Myocyte (in vitro differentiated cells): Measurements from ENCODE around the gene MC1R. TPM values are rescaled to one million over a fixed set of nuclear protein-coding genes. Genes with fewer than 3 reads are reported as not detected.
"Not testable (repeated sequence)": the region's sequence is repeated elsewhere in the genome, so short reads cannot be mapped to it uniquely, and the experiment has no call there.

ENCODE experiments used
- DNase-seq: peaks from one replicate; pipeline ENCODE4 v3.0.0-alpha.2; 2012; ENCODE audit warnings: low read depth
- total RNA-seq: library from RNA; depleted of rRNA; stranded (reverse); fragments of >200 nt; gene quantifications from 2 replicates; pipeline ENCODE4 v1.2.3, GENCODE V29; 2014

Gene MC1R
- total RNA-seq, 1 donor from 2014 or later = 4.4 TPM

GRCh38 chr16:89958068-89958467, 39.4 kb downstream of the MC1R start:
- peak; percentile 70 for DNase-seq

GRCh38 chr16:89958596-89958995, 39.9 kb downstream of the MC1R start:
- no peak for DNase-seq

GRCh38 chr16:89960966-89961365, 42.3 kb downstream of the MC1R start:
- no peak for DNase-seq

- DNase-seq = no peak
Measured at GRCh38 chr16:89961920-89962319, 43.3 kb downstream of the MC1R start.

GRCh38 chr16:89962754-89963498, 44.3 kb downstream of the MC1R start:
- no peak for DNase-seq

- DNase-seq = no peak
Measured at GRCh38 chr16:89964201-89964600, 45.5 kb downstream of the MC1R start.

GRCh38 chr16:89965447-89966225, 47.0 kb downstream of the MC1R start:
- no peak for DNase-seq

- DNase-seq = no peak
Measured at GRCh38 chr16:89966756-89967155, 48.1 kb downstream of the MC1R start.

GRCh38 chr16:89967436-89967835, 48.8 kb downstream of the MC1R start:
- DNase-seq = not testable (repeated sequence)

- not testable (repeated sequence) for DNase-seq
Measured at GRCh38 chr16:89968074-89968473, 49.4 kb downstream of the MC1R start.

- DNase-seq = no peak
Measured at GRCh38 chr16:89969741-89970410, 51.2 kb downstream of the MC1R start.

Other genes with a start within 250 kb of the MC1R start
- gene CDK10, start 232.2 kb upstream of the MC1R start, total RNA-seq = 43.3 and 43.6 TPM in 2 replicates
- 15.0 and 15.4 TPM in 2 replicates for gene SPATA2L, start 217.2 kb upstream of the MC1R start, total RNA-seq
- 10.5 and 10.6 TPM in 2 replicates for gene VPS9D1, start 198.0 kb upstream of the MC1R start, total RNA-seq
- gene ZNF276, start 197.3 kb upstream of the MC1R start, total RNA-seq = 11.3 and 19.8 TPM in 2 replicates
- gene FANCA, start 102.2 kb upstream of the MC1R start, total RNA-seq = 3.0 and 4.4 TPM in 2 replicates
- 2.3 and 2.4 TPM in 2 replicates for gene SPIRE2, start 90.4 kb upstream of the MC1R start, total RNA-seq
- 169 and 183 TPM in 2 replicates for gene TCF25, start 45.3 kb upstream of the MC1R start, total RNA-seq
- gene TUBB3, start 4.5 kb downstream of the MC1R start, total RNA-seq = 152 and 164 TPM in 2 replicates
- gene DEF8, start 29.9 kb downstream of the MC1R start, total RNA-seq = 92.0 and 94.7 TPM in 2 replicates
- gene DBNDD1, start 100.6 kb downstream of the MC1R start, total RNA-seq = 56.5 and 66.6 TPM in 2 replicates
- not detected in 2 replicates for gene PRDM7, start 158.5 kb downstream of the MC1R start, total RNA-seq